ENCODE data around the gene NPLOC4.
A peak's percentile ranks its signal among the peaks of the same experiment; 100 is the strongest.

Gene NPLOC4

GRCh38 chr17:81582341-81582740, 54.6 kb downstream of the NPLOC4 start:
- peak; percentile 53 for DNase-seq

DNA sequence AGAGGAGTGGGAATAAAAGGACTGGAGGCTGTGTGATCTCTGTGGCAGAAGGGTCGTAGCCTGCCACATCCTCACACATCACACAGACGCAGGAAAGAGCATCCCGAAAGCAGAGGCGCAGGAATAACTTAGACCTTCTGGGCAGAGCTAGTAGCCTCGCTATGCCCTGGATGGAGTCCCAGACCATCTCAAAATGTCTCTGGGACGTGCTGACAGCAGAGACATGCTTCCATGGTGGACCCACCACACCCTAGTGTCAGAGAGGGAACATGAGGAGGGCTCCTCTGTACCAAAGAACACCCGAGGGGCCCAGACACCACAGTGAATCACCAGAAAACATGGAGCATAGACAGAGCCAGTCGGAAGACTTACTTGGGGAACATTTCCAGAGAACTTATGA, 55.2 kb downstream of the NPLOC4 start:
- no peak for DNase-seq

GRCh38 chr17:81580481-81580880, 56.4 kb downstream of the NPLOC4 start:
- no peak for DNase-seq

GRCh38 chr17:81579821-81580321, 57.0 kb downstream of the NPLOC4 start:
- DNase-seq, result peak; percentile 80

GRCh38 chr17:81579298-81579697, 57.6 kb downstream of the NPLOC4 start:
- no peak for DNase-seq

- no peak for DNase-seq
Observed at GRCh38 chr17:81578561-81579225, 58.2 kb downstream of the NPLOC4 start.

- DNase-seq, result peak; percentile 44
Observed at GRCh38 chr17:81578038-81578441, 58.9 kb downstream of the NPLOC4 start.

DNA sequence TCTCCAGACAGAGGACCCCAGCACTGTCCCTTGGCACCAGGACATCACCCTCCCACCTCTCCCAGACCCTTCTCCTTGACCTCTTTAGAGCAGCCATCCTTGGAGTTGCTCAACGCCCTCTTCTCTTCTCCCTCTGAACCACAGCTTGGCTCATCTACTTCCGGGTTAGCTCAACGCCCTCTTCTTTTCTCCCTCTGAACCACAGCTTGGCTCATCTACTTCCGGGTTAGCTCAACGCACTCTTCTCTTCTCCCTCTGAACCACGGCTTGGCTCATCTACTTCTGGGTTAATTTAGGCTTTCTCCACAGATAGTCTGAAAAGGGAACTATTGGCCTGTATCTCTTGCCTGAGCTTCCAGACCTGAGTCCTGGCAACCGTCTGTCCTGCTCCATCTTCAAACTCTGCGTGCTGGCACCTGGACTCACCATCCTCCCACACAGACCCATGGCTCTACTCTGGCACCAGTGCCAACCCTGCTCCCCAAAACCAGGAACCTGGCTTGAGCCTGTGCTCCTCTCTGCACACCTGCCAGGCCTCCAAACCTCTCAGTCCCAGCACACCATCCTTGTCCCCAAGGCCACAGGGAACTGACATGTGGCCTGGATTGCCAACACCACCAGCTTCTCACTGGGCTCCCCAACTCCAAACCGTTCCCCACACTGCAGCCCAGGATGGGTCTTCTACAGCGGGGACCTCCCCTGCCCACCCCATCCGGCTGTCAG, 59.5 kb downstream of the NPLOC4 start:
- DNase-seq, result no peak

GRCh38 chr17:81576621-81577277, 60.2 kb downstream of the NPLOC4 start:
- peak; percentile 77 for DNase-seq

GRCh38 chr17:81575836-81576235, 61.1 kb downstream of the NPLOC4 start:
- no peak for DNase-seq

- no peak for DNase-seq
Observed at GRCh38 chr17:81574643-81574956, 62.3 kb downstream of the NPLOC4 start.

DNA sequence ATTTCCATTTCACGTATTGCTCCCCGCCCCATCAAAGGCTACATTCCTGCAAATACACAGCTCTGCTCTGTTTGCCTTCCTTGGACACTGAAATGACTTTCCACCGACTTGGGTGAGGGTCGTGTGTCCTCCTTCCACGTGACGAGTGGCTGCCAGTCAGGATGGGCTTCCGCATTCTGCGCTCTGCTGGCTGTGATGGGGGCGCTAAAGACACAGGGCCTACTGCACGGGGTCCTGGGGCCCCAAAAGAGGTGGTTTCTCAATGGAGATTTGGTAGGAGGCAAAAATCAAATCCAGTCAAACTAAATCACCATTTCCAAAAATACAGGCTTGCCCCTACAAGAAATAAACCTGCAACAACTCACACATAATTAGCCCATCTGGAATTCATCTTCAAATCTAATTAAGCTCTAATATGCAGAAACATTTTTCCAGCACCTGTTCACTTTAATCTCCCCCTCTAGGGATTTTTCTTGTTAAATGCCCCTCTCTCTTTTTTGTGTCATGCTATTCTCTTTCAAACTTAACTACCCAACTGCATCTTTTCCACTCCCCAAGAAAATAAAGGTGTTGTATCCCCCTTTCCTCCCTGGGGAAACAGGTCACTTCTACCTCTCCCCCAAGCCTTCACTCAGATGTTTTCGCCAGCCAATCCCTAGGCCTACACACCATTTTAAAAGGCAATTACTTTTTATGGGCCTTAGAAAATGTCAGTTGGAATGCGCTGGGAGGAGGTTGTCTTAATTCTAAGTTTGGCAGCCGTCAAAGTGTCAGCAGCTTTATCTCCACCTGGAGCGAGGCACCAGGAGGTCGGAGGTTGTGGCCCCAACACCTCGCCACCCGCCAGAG, 62.9 kb downstream of the NPLOC4 start:
- DNase-seq, result no peak

GRCh38 chr17:81572563-81573168, 64.2 kb downstream of the NPLOC4 start:
- DNase-seq, result peak; percentile 57

DNA sequence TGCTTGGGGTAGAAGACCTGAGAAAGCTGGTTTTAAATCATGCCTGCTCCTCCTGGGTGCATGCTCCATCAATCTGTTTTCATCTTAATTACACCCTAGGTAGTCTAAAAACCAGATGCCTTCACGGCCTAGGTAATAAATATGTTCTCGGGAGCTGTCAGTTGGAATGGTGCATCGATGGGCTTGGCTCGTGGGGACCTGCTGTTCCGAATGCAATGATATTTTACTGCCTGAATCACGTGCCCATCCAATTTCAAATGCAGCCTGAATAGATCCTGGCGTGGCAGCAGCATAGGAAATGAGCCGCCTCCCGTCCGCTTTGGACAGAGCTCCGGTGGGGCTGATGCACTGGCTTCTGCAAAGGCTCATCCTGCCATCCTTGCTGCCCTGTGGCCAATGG, 65.9 kb downstream of the NPLOC4 start:
- no peak for DNase-seq

DNA sequence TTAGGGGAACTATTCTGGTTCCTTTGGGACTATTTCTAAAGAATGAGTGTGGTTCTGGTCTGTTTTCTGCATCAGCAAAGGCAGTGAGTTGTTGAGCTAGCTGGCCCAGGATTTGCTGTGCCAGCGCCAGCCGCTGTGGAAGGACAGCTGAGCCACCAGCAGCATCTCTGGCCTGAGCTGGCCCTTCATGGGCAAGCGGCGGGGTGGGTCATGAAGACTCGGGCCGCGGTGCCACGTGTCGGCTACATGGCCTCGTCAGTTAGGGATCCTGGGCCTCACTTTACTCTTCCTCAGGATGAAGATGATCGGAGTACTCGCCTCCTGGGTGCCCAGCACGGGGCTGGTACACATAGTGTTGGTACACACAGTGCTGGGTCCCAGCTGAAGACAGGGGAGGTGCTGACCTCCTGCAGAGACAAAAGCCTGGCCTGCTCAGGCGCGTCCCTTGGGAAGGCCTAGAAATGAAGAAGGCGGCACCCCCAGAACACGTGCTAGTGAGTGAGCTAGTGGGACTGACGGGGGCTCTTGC, 66.9 kb downstream of the NPLOC4 start:
- DNase-seq, result no peak

- no peak for DNase-seq
Observed at GRCh38 chr17:81568416-81568815, 68.5 kb downstream of the NPLOC4 start.

DNA sequence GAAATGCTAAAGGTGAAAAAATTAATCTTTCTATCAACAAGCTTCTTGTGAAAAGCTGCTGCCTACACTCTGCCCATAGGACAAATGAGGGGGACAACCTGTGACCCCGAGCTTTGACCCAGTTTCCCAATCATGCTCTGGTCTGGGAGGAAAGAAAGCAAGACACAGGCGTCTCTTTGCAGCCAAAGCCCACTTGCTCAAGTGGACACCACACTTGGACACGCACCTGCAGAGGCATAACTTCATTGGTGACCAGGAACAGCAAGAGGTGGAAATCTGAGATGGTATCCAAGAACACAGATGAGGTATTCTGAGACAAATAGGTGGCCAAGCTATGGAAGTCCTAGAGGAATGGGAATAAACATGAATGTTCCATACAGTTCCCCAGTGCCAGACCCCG, 69.7 kb downstream of the NPLOC4 start:
- no peak for DNase-seq

- peak; percentile 99 for DNase-seq
Observed at GRCh38 chr17:81566461-81567126, 70.3 kb downstream of the NPLOC4 start.

DNA sequence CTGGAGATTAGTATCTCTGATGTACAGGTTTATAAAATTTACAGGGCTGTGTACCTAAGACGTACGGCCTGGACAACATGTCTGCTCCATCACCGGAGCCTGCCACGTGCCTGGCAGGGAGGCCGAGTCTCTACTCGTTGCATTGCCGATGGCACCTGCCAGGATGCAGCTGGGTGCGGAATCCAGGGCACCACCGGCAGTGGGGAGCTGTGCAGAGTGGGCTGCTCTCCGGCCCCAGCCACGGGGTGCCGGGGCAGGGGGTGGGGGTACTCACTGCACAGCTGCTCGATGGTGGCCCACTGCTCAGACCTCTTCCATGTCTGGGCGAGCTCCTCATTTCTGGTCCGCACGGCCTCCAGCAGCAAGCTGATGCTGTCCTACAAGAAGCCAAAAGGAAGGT, 71.7 kb downstream of the NPLOC4 start:
- no peak for DNase-seq

DNA sequence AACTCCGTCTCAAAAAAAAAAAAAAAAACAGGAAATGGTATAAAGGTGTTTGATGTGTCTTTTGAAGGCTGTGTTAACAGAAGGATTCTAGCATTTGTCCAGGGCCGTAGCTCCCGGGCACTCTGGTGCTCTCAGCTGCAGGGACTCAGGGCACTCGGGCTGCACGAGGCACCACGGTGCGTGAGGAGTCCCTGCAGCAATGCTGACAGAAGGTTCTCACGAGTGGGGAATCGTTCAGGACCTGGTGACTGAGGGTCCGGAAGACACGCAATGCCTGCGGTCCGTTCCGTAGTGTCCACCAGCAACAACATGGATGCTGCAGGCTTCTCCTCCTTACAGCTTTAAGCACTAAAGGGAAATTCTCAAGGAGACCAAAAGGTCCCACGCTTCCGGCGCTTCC, 72.1 kb downstream of the NPLOC4 start:
- DNase-seq, result no peak

GRCh38 chr17:81563861-81564586, 72.9 kb downstream of the NPLOC4 start:
- DNase-seq, result peak; percentile 67
